ENCODE measurements around the gene MYBL2. TPM values are rescaled to one million over a fixed set of nuclear protein-coding genes. Genes with fewer than 3 reads are reported as not detected.

MYBL2 gene
- total RNA-seq, 1 experiment from 2014 or later: 345 TPM

GRCh38 chr20:43665466-43666176, 1.3 kb upstream of the MYBL2 start:
- H3K4me3 ChIP-seq (ENCODE audit: low read depth, low read length): no peak overlapping the region
- no TSS peak for BruUV-seq (replicated peaks)
- Mint-ChIP-seq H3K4me1 (ENCODE audit: low read depth, unreplicated experiment) (peaks cover 22% of the 10 kb centered on the region), H3K9me3 (ENCODE audit: unreplicated experiment) (no peaks in the 10 kb centered on the region), H3K36me3 (ENCODE audit: insufficient read depth, unreplicated experiment) (peaks cover 40% of the 10 kb centered on the region), H3K27ac (ENCODE audit: unreplicated experiment) (peak overlapping the region; percentile 58), H3K27me3 (ENCODE audit: insufficient read depth, unreplicated experiment) (no peaks in the 10 kb centered on the region), H3K4me3 (ENCODE audit: unreplicated experiment) (peak overlapping the region; percentile 61)
- DNase-seq: no peak
- no peak for TF ChIP-seq CTCF (IDR thresholded peaks at IDR 0.05; ENCODE audit: insufficient read depth in 1 of 2, low read depth in 1 of 2, low read length in 1 of 2, severe bottlenecking in 1 of 2, unreplicated experiment in 1 of 2)
- H3K4me1 ChIP-seq: peaks cover 49% of the 10 kb centered on the region
- peaks cover 2% of the 10 kb centered on the region; the same call in 1 of the 2 replicates for H3K36me3 ChIP-seq (ENCODE audit: control insufficient read depth, insufficient read depth, low read length)
- intact Hi-C loops (cut with micrococcal nuclease; ENCODE audit: unreplicated experiment): no loop called here
- POLR2A ChIA-PET: interaction anchor here (0.6 kb wide), 1 partner anchor 13 kb away, joined by 3 read pairs; no protein-coding TSS in a partner anchor
- CTCF ChIA-PET: interaction anchor here (0.9 kb wide), 1 partner anchor 13 kb away, joined by 4 read pairs; no protein-coding TSS in a partner anchor
- H3K9me3 ChIP-seq: no peaks in the 10 kb centered on the region
- no peaks in the 10 kb centered on the region for H3K27me3 ChIP-seq (replicated peaks; ENCODE audit: control insufficient read depth, insufficient read depth, low read length)

- peak; percentile 64 to 67 for DNase-seq
- TSS peak; percentile 41 for BruUV-seq (replicated peaks)
- Mint-ChIP-seq H3K4me1 (ENCODE audit: low read depth, unreplicated experiment) (peaks cover 23% of the 10 kb centered on the region), H3K4me3 (ENCODE audit: unreplicated experiment) (peak overlapping the region; percentile 89), H3K27ac (ENCODE audit: unreplicated experiment) (peak overlapping the region; percentile 72), H3K36me3 (ENCODE audit: insufficient read depth, unreplicated experiment) (peaks cover 60% of the 10 kb centered on the region), H3K27me3 (ENCODE audit: insufficient read depth, unreplicated experiment) (no peaks in the 10 kb centered on the region), H3K9me3 (ENCODE audit: unreplicated experiment) (no peaks in the 10 kb centered on the region)
- Histone ChIP-seq H3K4me1 (peaks cover 48% of the 10 kb centered on the region), H3K36me3 (ENCODE audit: control insufficient read depth, insufficient read depth, low read length) (peaks cover 2% of the 10 kb centered on the region; the same call in 1 of the 2 replicates), H3K4me3 (ENCODE audit: low read depth, low read length) (peak overlapping the region; percentile 68), H3K27me3 (replicated peaks; ENCODE audit: control insufficient read depth, insufficient read depth, low read length) (no peaks in the 10 kb centered on the region), H3K9me3 (no peaks in the 10 kb centered on the region)
- TF ChIP-seq CTCF (IDR thresholded peaks at IDR 0.05; ENCODE audit: insufficient read depth in 1 of 2, low read depth in 1 of 2, low read length in 1 of 2, severe bottlenecking in 1 of 2, unreplicated experiment in 1 of 2): peak in 1 of 2 experiments; percentile 21
- intact Hi-C loops (cut with micrococcal nuclease; ENCODE audit: unreplicated experiment): loop anchor here (1.0 kb wide), 1 partner anchor 14 kb away; no protein-coding TSS in a partner anchor
- POLR2A ChIA-PET: interaction anchor here (0.5 to 1.2 kb wide), 8 partner anchors 15 to 210 kb away, joined by 3 to 8 read pairs (median 4); partner anchors contain the start of gene IFT52
- CTCF ChIA-PET: interaction anchor here (0.6 to 1.8 kb wide), 7 partner anchors 24 to 218 kb away, joined by 3 to 9 read pairs (median 4); partner anchors contain the start of gene IFT52
Measured at GRCh38 chr20:43667341-43668132, 623 bp downstream of the MYBL2 start.

GRCh38 chr20:43669332-43669731, 2.4 kb downstream of the MYBL2 start:
- ChIA-PET CTCF (no interaction called here), POLR2A (no interaction called here)
- peaks cover 17% of the 10 kb centered on the region for H3K4me1 Mint-ChIP-seq (ENCODE audit: low read depth, unreplicated experiment)
- Histone ChIP-seq H3K27me3 (replicated peaks; ENCODE audit: control insufficient read depth, insufficient read depth, low read length) (no peaks in the 10 kb centered on the region), H3K4me1 (peaks cover 30% of the 10 kb centered on the region), H3K36me3 (ENCODE audit: control insufficient read depth, insufficient read depth, low read length) (peaks cover 5% of the 10 kb centered on the region; the same call in 1 of the 2 replicates), H3K4me3 (ENCODE audit: low read depth, low read length) (no peak overlapping the region), H3K9me3 (no peaks in the 10 kb centered on the region)
- no peaks in the 10 kb centered on the region for H3K9me3 Mint-ChIP-seq (ENCODE audit: unreplicated experiment)
- no peak for DNase-seq
- no peak overlapping the region for H3K27ac Mint-ChIP-seq (ENCODE audit: unreplicated experiment)
- no peaks in the 10 kb centered on the region for H3K27me3 Mint-ChIP-seq (ENCODE audit: insufficient read depth, unreplicated experiment)
- H3K4me3 Mint-ChIP-seq (ENCODE audit: unreplicated experiment): peak overlapping the region; percentile 89
- peaks cover 78% of the 10 kb centered on the region for H3K36me3 Mint-ChIP-seq (ENCODE audit: insufficient read depth, unreplicated experiment)
- no peak for TF ChIP-seq CTCF (IDR thresholded peaks at IDR 0.05; ENCODE audit: insufficient read depth in 1 of 2, low read depth in 1 of 2, low read length in 1 of 2, severe bottlenecking in 1 of 2, unreplicated experiment in 1 of 2)
- intact Hi-C loops (cut with micrococcal nuclease; ENCODE audit: unreplicated experiment): no loop called here
- no TSS peak for BruUV-seq (replicated peaks)
